Central memory CD8-positive, alpha-beta T cell (primary cell): ENCODE measurements around the gene CSF1R.
A peak's percentile ranks its signal among the peaks of the same experiment; 100 is the strongest.
"Not testable (repeated sequence)": the region's sequence is repeated elsewhere in the genome, so short reads cannot be mapped to it uniquely, and the experiment has no call there.

ENCODE experiments used
- ATAC-seq: fragments of 150-1000 bp; cut with Tn5 transposase; replicated peaks from 2 replicates; pipeline ENCODE4 v1.10.0; 2022; ENCODE audit warnings: mild to moderate bottlenecking, moderate FRiP score, moderate number of reproducible peaks; ENCODE audit not compliant: poor library complexity, severe bottlenecking; ENCODE audit errors: extremely low read depth
- DNase-seq, 2 donors: peaks; one replicate each; pipeline ENCODE4 v3.0.0; 2021; ENCODE audit warnings: low spot score in 2 of 2
- H3K27ac Mint-ChIP-seq: one replicate; pipeline ENCODE4 v1.8.0; 2022; ENCODE audit warnings: low read depth, mild to moderate bottlenecking, moderate library complexity, mixed read lengths
- H3K27me3 Mint-ChIP-seq: one replicate; pipeline ENCODE4 v1.8.0; 2022; ENCODE audit warnings: mixed read lengths
- H3K36me3 Mint-ChIP-seq: one replicate; pipeline ENCODE4 v1.8.0; 2022; ENCODE audit warnings: mild to moderate bottlenecking, moderate library complexity, mixed read lengths; ENCODE audit not compliant: insufficient read depth
- H3K4me1 Mint-ChIP-seq: one replicate; pipeline ENCODE4 v1.8.0; 2022; ENCODE audit warnings: mixed read lengths
- H3K4me3 Mint-ChIP-seq: one replicate; pipeline ENCODE4 v1.8.0; 2022; ENCODE audit warnings: mild to moderate bottlenecking, moderate library complexity, mixed read lengths
- H3K9me3 Mint-ChIP-seq: one replicate; pipeline ENCODE4 v1.8.0; 2022; ENCODE audit warnings: mixed read lengths

CSF1R gene

DNA sequence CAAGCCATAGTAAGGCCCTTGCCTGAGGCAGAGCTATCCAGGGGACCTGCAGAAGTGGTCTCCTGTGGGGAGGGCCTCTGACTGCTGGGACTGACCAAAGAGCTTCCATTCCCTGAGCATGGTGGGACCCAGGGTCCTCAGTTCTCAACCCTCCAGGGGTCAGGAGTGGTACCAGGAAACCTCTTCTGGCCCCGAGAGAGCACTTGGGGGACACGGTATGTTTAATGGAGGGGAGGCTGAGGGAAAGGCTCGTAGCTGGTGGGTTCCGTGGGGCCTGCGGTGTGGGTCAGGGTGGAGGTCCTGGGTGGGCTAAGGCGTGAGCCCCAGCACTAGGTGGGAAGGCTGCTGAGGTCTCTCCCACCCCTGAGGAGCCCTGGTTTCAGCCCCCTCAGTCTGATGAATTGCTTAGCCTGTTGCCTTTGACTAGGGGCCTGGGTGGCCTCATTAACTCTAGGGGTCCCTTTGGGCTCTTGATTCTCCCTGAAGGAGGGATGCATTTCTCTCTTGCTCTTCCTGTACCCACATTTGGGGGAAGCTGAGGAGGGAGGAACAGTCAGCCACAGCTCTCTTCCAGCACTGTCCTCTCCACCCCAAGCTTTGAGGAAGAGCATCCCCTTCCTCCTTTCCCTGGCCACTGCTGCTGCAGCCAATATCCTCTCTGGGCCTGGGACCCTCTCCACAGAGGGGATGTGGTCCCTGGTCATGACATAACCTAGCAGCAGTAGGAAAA lies 34.0 kb downstream of the CSF1R start:
- DNase-seq: no peak
- Mint-ChIP-seq H3K9me3 (no peaks in the 10 kb centered on the region), H3K27ac (no peak overlapping the region), H3K4me1 (peaks cover 11% of the 10 kb centered on the region), H3K36me3 (peaks cover 47% of the 10 kb centered on the region), H3K27me3 (no peaks in the 10 kb centered on the region), H3K4me3 (no peak overlapping the region)
- no peak for ATAC-seq

DNA sequence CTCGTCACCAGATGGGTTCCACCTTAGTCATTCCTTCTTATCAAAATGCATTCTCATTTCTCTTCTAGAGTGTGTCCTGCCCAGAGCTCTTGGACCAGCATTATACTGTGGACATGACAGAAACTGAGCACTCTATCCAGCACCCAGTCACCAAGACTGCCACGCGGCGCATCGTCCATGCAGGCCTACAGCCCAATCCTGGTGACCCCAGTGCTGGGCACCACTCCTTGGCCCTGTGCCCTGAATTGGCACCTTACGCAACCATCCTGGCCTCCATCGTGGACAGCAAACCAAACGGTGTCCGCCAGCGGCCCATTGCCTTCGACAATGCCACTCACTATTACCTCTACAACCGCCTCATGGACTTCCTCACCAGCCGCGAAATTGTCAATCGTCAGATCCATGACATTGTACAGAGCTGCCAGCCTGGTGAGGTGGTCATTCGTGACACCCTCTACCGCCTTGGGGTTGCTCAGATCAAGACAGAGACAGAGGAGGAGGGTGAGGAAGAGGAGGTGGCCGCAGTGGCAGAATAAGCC lies 34.6 kb downstream of the CSF1R start:
- ATAC-seq: no peak
- H3K27ac Mint-ChIP-seq: no peak overlapping the region

DNA sequence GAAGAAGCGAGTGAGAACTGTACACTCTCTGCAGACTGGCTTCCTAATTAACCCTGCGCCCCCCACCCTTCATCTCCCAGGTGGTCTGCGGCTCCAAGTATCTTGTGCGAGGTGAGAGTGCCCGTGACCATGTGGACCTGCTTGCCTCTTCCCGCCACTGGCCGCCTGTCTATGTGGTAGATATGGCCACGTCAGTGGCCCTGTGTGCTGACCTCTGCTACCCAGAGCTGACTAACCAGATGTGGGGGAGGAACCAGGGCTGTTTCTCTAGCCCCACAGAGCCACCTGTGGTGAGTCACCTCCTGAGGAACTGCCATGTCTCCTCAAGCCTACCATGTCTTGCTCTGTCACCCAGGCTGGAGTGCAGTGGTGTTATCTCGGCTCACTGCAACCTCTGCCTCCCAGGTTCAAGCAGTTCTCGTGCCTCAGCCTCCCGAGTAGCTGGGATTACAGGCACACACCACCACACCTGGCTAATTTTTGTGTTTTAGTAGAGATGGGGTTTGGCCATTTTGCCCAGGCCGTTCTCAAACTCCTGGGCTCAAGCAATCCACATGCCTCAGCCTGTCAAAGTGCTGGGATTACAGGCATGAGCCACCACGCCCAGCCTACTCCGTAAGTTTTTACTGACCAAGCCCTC lies 36.1 kb downstream of the CSF1R start:
- H3K27ac Mint-ChIP-seq, ATAC-seq, H3K4me3 Mint-ChIP-seq, H3K27me3 Mint-ChIP-seq, DNase-seq, H3K9me3 Mint-ChIP-seq: not testable (repeated sequence)
- Mint-ChIP-seq H3K4me1 (peaks cover 22% of the 10 kb centered on the region), H3K36me3 (peaks cover 55% of the 10 kb centered on the region)

More for the DNA sequence above, 34.6 kb downstream of the CSF1R start:
- H3K9me3 Mint-ChIP-seq: no peaks in the 10 kb centered on the region
- H3K4me1 Mint-ChIP-seq: peaks cover 11% of the 10 kb centered on the region
- DNase-seq: no peak
- peaks cover 48% of the 10 kb centered on the region for H3K36me3 Mint-ChIP-seq
- H3K27me3 Mint-ChIP-seq: no peaks in the 10 kb centered on the region
- no peak overlapping the region for H3K4me3 Mint-ChIP-seq

DNA sequence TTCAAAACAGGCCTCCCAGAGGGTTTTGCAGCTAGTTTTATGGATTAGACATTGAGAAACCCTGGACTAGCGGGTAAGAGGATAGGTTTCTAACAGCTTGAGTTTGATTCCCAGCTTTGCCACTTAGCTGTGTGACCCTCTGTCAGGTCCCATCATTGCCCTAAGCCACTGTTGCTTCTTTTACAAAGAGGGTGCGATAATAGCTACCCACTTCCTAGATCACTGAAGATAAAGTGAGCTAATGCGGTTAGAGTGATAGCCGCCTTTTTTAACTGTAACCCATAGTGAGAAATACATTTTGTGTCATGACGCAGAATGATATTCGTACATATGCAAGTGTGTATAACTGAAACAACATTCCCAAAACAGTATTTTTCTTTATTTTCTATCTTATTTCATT lies 40.3 kb downstream of the CSF1R start:
- Mint-ChIP-seq H3K9me3 (no peaks in the 10 kb centered on the region), H3K4me1 (peaks cover 55% of the 10 kb centered on the region), H3K36me3 (peaks cover 56% of the 10 kb centered on the region), H3K4me3 (peak overlapping the region; percentile 16), H3K27me3 (no peaks in the 10 kb centered on the region), H3K27ac (peak overlapping the region; percentile 44)
- DNase-seq (peak in 1 of 2 donors; percentile 50), ATAC-seq (peak; percentile 95)

DNA sequence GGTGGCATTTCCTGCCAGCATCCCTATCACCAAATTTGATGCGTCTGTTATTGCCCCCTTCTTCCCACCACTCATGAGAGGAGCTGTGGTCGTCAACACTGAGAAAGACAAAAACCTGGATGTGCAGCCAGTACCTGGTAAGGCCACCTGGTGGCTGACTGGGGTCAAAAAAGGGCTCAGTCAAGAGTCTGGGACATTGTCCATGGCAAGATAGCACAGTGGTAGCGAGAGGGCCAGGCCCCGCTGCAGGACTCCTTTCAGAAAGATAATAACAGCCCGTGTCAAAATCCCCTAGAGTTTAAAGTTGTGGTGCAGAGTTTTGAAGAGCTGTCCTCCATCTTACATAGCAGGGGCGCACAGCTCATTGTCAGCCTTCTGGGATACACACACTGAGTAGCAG lies 40.8 kb downstream of the CSF1R start:
- no peak for DNase-seq
- no peaks in the 10 kb centered on the region for H3K27me3 Mint-ChIP-seq
- H3K9me3 Mint-ChIP-seq: no peaks in the 10 kb centered on the region
- peak overlapping the region; percentile 16 for H3K4me3 Mint-ChIP-seq
- peaks cover 55% of the 10 kb centered on the region for H3K4me1 Mint-ChIP-seq
- peaks cover 55% of the 10 kb centered on the region for H3K36me3 Mint-ChIP-seq
- ATAC-seq: peak; percentile 8
- peak overlapping the region; percentile 44 for H3K27ac Mint-ChIP-seq

DNA sequence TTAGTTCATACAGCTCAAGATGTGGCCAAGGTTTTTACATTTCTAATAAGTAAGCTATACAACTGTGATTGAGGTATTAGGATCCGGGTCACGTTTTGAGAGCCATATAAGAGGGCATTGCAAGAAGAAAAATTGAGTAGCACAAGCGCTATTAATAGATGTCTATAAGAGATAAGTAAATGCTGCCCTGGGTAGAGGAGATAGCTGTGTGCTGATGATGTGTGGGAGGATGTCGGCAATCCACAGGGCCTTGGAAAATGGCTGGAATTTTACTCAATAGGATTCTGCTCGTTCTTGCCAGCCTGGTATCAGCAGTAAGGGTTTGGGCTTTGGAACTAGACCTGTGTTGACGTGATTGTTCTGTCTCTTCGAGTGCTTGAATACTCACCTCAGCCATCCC lies 41.6 kb downstream of the CSF1R start:
- Mint-ChIP-seq H3K9me3 (no peaks in the 10 kb centered on the region), H3K27ac (no peak overlapping the region), H3K36me3 (peaks cover 51% of the 10 kb centered on the region), H3K4me3 (no peak overlapping the region), H3K27me3 (no peaks in the 10 kb centered on the region), H3K4me1 (peaks cover 55% of the 10 kb centered on the region)
- DNase-seq (no peak), ATAC-seq (no peak)

DNA sequence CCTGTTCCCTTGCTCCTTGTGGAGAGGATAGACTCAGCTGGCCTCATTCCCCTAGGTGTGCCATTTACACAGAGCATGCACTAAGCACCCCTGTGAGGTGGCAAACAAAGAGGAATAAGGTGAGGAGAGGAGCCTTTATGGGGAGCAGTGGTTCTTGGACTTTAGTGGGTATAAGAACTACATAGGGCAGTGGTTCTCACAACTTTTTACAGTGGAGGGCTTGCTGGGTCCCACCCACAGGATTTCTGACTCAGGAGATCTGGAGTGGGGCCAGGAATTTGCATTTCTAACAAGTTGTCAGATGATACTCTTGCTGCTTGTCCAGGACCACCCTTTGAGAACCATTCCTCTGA lies 42.0 kb downstream of the CSF1R start:
- peaks cover 51% of the 10 kb centered on the region for H3K36me3 Mint-ChIP-seq
- peak overlapping the region; percentile 2 for H3K27ac Mint-ChIP-seq
- peaks cover 52% of the 10 kb centered on the region for H3K4me1 Mint-ChIP-seq
- ATAC-seq (no peak), DNase-seq (no peak)
- H3K27me3 Mint-ChIP-seq: no peaks in the 10 kb centered on the region
- no peaks in the 10 kb centered on the region for H3K9me3 Mint-ChIP-seq
- H3K4me3 Mint-ChIP-seq: peak overlapping the region; percentile 12

DNA sequence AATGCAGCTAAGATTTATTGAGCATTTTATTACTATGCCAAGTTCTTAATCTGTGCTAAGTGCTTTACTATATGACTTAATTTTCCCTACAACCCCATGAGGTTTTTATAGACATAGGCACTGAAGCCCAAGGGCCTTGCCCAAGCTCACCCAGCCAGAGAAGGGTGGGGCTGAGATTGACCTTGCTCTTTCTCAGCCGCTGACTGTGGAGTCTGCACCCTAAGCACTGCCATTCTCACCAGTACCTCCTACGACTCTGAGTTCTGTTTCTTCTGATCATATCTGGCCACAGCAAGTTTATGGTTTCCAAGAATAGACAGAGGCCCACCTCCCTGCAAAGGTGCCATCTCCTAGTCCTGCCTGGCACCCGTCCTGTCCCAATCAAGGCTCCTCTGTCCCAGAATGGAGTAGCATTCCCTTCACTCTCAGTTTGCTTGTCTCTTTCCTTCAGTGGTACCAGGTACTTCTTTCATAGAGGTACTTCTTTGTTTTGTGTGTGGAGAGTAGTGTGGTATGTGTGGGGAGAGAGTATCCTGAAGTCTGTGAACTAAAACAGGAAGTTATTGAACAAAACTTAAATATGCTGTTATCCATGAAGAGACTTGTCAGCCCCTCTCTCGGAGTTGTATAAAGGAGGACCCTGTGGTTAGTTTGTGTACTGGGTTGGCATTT lies 42.6 kb downstream of the CSF1R start:
- peak overlapping the region; percentile 12 for H3K4me3 Mint-ChIP-seq
- ATAC-seq: no peak
- peak overlapping the region; percentile 2 for H3K27ac Mint-ChIP-seq
- no peaks in the 10 kb centered on the region for H3K27me3 Mint-ChIP-seq
- no peak for DNase-seq
- H3K4me1 Mint-ChIP-seq: peaks cover 46% of the 10 kb centered on the region
- H3K9me3 Mint-ChIP-seq: no peaks in the 10 kb centered on the region
- H3K36me3 Mint-ChIP-seq: peaks cover 46% of the 10 kb centered on the region

DNA sequence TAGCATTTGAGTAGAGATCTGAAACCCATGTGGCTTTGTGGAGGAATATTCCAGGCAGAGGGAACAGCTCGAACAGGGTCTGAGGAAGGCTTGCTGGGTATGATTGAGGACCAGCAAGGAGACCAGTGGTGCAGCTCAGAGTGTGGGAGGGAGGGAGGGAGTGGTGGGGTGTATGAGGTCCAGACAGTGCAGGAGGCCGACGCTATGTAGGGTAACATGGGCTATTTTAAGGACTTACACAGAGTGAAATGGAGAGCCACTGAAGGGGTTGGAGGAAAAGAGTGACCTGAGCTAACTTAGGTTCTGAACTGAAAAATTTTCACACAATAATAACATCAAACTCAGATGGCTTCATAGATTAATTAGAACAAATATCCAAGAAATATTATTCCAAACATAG lies 43.9 kb downstream of the CSF1R start:
- peaks cover 47% of the 10 kb centered on the region for H3K36me3 Mint-ChIP-seq
- no peaks in the 10 kb centered on the region for H3K9me3 Mint-ChIP-seq
- no peak overlapping the region for H3K27ac Mint-ChIP-seq

DNA sequence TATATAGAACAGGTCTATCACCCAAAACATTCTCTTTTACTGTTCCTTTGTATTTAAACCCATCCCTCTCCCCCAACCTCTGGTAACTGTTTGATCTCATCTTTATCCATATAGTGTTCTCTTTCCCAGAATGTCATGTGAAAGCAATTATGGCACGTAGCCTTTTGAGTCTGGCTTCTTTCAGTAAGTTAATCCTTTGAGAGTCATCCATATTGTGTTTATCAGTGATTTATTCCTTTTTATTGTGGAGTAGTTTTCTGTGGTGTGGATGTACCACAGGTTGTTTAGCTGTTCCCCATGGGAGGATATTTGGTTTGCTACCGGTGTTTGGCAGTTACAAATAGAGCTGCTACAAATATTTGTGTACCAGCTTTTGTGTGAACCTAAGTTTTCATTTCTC lies 47.8 kb downstream of the CSF1R start:
- H3K36me3 Mint-ChIP-seq: peaks cover 60% of the 10 kb centered on the region
- H3K4me3 Mint-ChIP-seq: no peak overlapping the region
- ATAC-seq (no peak), DNase-seq (no peak)
- H3K9me3 Mint-ChIP-seq: no peaks in the 10 kb centered on the region
- H3K27me3 Mint-ChIP-seq: no peaks in the 10 kb centered on the region
- H3K4me1 Mint-ChIP-seq: peaks cover 17% of the 10 kb centered on the region
- no peak overlapping the region for H3K27ac Mint-ChIP-seq

More for the DNA sequence above, 43.9 kb downstream of the CSF1R start:
- no peak for ATAC-seq
- no peak overlapping the region for H3K4me3 Mint-ChIP-seq
- no peaks in the 10 kb centered on the region for H3K27me3 Mint-ChIP-seq
- DNase-seq: no peak
- H3K4me1 Mint-ChIP-seq: peaks cover 44% of the 10 kb centered on the region

DNA sequence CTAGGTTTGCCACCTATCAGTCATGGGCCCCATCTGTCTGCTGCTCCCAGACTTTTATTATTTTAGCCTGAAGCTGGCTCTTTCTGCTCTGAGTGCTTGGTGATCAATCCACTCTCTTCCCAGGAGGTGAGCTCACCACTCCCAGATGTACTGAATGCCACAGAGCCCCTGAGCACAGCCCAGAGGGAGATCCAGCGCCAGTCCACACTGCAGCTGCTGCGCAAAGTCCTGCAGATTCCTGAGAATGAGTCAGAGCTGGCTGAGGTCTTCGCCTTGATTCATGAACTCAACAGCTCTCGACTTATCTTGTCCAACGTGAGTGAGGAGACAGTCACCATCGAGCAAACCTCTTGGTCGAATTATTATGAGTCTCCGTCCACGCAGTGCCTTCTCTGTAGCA lies 49.8 kb downstream of the CSF1R start:
- no peaks in the 10 kb centered on the region for H3K27me3 Mint-ChIP-seq
- DNase-seq (no peak), ATAC-seq (no peak)
- no peaks in the 10 kb centered on the region for H3K9me3 Mint-ChIP-seq
- no peak overlapping the region for H3K27ac Mint-ChIP-seq
- peaks cover 56% of the 10 kb centered on the region for H3K36me3 Mint-ChIP-seq
- H3K4me1 Mint-ChIP-seq: no peaks in the 10 kb centered on the region
- H3K4me3 Mint-ChIP-seq: no peak overlapping the region

DNA sequence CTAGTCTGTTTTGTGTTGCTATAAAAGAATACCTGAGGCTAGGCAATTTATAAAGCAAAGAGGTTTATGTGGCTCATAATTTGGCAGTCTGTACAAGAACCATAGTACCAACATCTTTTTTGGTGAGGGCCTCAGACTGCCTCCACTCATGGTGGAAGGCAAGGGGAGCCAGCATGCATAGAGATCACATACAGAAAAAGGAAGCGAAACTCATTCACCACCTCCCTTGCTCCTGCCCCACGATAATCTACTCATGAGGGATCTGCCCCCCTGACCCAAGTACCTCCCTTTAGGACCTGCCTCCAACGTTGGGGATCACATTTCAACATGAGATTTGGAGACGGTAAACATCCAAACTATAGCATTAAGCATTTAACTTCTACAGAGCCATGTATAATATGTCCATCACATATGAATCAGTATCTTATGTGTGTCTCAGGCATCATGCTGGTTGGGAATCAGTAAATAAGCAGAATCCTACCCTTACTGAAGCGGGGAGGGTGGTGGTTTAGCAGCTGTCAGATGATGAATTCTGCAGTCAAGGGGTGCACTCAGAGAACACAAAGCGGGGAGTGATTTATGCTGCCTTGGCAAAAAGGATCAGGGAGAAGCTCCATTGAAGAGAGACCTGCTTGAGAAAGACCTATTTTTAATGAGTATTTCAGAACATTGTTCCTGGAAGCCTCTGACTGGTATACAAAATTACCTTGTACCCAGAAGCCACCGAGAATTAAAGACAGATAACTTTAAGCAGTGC lies 51.0 kb downstream of the CSF1R start:
- no peak overlapping the region for H3K27ac Mint-ChIP-seq
- no peaks in the 10 kb centered on the region for H3K9me3 Mint-ChIP-seq
- DNase-seq (no peak), ATAC-seq (no peak)
- no peaks in the 10 kb centered on the region for H3K4me1 Mint-ChIP-seq
- H3K36me3 Mint-ChIP-seq: peaks cover 55% of the 10 kb centered on the region
- H3K4me3 Mint-ChIP-seq: no peak overlapping the region
- no peaks in the 10 kb centered on the region for H3K27me3 Mint-ChIP-seq
